DMS 273 (cell line): ENCODE results near the gene PPP2R5B.

Experiments used
- DNase-seq: peaks from one replicate; lab custom pipeline; 2025; ENCODE audit not compliant: unreplicated experiment; lab: John Stamatoyannopoulos, UW

Gene PPP2R5B

DNA sequence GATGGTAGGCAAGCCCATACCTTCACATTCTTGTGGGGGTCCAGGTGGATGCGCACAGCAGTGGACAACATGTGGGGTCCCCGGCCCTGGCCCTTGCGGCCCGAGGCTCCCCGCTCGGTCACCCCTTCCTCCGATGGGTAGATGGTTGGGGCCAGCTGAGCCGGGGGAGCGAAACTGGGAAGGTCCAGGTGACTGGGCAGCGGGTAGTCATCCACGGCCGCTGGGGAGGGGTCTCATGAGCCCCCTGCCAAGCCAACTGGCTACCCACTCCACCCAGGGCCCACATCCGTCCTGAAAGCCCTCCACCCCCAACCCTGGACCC, 18.2 kb upstream of the PPP2R5B start:
- no peak for DNase-seq

DNA sequence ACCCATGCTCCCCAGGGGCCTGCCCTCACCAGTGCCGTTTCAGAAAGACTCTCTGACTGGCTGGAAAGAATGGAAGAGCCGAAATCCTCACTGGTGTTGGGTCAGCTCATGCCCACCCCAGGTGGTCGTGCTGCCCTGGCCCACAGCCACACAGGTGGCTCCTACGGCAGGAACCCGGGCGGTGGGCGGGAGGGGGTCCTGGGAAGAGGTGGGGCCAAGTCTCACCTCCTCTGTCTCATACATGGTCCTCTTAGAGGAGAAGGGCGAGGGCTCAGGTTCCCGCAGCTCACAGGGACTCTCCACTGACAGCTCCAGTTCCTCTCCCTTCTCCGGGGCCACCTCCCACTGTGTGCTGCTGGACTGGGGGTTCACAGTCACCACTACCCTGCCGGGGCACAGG, 15.7 kb upstream of the PPP2R5B start:
- DNase-seq: no peak

DNA sequence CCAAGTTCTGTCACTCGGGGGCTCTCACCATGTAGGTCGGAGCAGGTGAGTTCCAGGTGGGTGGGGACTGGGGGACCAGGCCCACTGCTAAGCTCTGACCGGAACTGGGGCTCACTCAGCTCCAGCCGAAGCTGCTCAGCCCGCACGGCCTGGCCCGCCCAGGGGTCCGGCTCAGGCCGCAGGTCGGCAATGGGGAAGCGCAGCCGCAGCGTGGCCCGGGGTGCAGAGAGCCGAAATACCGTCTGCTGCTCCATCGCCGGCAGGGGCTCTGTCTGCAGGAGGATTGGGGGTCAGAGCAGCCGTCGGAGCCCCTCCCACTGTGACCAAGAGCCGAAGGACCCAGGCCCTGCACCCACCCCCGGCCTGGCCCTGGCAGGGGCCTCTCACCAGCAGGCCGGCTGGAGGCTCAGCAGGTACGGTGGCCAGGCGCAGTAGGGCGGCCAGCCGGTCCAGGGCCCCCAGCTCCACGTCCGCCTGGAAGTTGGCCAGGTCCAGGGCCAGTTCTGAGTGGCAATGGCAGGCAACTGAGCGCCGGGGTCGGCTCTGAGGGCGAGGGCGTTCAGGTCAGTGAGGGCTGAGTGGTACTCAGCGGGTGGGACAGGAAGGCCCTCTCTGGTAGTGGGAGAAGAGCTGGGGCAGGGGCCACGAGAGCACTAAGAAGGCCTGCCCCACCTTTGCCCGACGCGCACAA, 14.7 kb upstream of the PPP2R5B start:
- no peak for DNase-seq

DNA sequence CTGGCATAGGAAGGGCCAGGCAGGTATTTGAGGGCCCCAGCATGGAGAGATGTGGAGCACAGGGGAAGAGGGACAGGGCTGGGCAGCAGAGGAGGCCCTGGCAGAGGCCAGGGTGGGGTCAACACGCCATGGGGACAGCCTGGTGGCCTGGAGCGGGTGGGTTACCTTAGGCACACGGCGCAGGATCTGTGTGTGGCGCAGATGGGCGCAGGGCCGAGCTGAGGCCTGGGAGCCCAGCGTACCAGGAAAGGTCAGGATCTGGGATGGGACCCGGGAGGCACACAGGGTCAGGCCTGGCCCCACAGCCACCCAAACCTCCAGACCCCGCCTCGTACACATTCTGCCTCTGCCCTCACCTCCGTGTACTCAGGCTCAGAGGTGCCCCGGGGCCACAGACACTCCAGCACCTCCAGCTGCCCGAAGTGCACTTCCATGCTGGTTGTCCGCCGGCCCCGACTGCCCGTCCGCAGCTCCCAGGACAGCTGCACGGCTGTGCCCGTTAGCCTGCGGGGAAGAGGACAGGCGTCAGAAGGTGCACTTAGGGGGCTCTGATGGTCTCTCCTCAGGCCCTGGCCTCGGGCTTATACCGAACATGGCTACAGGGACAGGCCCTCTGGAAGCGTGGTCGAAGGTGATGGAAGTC, 13.9 kb upstream of the PPP2R5B start:
- DNase-seq: no peak

DNA sequence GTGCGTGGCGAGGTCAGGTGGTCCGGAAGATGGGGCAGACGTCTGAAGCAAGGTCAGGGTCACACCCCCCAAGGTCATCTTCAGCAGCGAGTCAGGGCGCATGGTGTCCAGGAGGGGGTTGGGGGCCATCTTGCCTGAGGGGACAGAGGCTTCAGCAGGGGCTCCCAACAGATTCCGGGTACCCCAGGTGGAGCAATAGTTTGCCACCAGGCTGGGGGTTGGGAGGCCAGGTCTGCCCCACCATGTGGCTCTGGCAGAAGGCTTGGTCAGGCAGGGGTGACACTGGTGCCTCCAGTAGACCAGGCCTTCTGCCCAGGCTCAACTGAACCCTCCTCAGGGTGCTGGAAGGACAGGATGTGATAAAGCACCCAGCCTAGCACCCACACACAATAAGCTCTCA, 13.3 kb upstream of the PPP2R5B start:
- no peak for DNase-seq

DNA sequence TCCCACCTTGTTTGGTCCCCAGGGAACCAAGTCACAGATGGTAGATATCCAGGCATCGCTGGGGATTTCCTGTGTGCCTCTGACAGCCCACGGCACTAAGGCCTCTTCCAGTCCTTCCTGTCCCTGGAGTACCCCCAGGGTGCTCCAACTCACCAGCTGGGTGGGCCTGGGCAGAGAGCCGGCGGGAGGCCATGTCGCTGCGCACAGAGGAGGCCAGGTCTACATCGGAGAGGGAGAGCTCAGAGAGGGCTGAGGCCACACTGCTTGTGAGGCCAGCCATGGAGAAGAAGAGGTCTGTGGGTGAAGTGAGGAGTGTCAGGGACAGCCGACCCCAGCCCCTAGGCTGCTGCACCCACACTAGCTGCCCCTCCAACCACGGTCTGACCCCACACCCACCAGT, 12.8 kb upstream of the PPP2R5B start:
- DNase-seq: no peak

DNA sequence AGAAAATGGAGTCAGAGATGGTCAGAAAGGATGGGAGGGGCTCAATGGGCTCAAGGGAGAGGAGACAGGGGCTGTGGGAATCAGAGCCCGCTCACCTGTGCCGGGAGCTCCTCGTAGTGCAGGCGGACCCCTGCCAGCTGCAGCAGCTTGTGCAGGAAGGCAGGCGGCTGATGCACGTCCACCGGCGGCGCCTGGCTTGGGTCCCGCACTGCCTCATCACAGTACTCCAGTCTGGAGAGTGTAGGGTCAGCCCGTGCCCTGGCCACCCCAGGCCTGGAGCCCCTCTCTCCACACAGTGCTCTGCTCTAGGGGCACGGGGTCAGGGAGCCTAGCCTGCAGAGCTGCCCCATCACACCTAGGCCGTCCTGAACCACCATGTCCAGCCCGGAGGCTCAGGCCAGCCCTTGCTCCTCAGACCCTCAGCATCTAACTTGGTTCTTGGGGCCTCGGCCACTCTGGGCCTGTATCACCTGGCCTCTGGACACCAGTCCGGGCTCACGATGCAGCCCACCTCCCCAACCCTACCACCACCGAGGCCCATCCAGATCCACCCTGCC, 11.2 kb upstream of the PPP2R5B start:
- DNase-seq: no peak

DNA sequence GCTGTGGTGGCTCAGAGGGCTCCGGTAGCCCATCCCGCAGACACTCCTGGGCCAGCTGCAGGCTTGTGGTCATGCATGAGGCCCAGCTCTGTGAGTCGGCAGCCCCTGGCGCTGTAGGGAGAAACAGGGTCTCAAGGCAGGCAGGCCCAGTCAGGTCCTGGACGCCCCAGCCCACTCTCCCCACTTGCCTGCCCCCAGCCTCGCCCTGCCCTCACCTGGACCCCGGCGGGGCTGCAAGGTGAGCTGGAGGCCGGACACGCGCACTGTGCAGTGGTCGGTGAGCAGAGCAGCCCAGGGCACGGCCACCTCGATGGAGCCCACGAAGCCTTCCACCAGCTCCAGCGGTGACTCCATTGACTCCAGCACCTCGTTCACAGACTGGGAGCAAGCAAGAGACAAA, 10.4 kb upstream of the PPP2R5B start:
- no peak for DNase-seq

DNA sequence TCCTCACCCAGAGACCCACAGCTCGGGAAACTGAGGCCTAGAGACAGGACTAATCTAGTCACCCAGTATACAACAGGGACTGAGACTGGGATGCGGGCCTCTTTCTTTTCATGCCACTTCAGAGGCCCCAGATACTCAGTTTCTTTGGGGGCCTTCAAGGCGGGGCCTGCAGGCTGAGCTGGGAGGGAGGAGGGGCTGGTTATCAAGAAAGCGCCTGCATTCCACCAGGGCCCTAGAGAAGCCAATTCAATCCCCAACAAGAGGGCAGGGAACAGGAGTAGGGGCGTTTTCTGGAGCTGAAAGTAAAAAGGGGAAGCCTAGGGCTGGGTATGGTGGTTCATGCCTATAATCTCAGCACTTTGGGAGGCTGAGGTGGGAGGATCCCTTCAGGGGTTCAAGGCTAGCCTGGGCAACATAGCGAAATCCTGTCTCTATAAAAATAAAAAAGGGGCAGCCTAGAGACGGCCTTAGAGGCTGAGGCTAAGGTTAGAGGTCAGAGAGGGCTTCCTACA, 9.1 kb upstream of the PPP2R5B start:
- no peak for DNase-seq

DNA sequence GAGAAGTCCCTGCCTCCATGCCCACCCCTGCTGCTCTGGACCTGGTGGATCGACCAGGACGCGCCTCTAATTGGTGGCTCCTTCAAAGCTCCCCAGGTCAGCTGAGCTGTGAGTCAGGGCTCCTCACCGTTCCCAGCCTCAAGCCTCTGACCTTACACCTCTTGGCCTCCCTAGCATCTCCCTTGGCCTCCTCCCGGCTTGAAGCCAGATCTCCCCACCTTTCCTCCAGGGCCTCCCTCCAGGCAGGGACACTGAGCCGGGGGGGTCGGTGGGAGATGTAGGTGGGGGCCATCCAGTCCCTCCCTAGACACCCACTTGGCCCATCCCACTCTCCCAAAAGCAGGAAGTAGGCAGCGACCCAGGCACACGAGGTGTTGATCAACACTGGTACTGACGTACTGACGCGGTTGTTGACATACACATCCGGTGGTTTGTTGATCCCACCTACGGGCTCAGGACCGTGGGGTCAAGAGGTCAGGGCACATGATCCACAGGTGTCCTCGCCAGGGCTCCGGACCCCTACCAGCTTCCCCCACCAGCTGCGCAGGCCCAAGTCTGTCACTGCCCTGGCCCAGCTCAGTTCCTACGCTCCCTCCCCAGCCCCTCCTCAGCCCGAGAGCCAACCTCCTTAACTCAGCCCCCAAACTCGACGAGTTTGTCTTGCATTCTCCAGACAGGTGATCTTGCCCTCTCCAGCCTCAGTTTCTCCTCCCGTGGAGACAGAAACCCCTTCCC, 8.3 kb upstream of the PPP2R5B start:
- peak; percentile 49 for DNase-seq

DNA sequence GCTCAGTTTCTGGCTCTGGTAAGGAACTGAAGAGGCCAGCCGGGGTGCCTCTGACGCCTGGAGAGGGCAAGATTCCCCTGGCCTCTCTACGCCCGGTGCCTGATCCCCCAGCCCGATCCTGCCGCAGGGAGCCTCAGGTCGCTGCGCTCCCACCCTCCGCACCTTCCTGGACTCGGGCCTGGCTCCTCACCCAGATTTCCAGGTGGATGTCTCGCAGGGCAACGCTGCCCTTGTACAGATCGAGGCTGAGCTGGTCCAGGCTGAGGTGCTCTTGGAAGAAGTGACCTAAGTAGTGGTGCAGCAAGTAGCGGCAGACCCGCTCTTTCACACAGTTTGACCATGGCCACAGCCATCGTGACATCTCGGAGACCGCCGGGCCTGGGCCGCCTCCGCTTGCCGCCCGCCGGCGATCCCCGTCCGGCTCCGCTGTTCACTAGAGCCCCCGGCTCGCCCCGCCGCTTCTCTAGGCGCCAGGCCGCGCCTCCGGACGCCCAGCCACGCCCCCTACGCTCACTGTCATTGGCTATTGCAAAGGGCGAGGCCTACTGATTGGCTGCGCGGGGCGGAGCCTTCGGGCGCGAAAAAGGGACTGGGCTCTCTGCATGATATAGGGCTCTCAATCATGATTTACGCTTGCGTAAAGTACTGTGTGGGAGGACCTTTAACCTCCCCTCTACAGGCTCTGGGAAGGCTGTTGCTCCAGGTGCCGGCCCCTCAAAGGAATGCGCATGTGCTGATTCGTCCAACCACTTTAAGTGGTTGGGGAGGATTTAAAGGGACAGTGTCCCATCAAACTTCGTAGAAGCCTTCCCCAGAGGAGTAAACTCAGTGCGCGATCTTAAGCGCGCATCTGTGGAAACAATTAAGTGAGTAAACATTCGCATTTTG, 7.5 kb upstream of the PPP2R5B start, which contains the start of gene ATG2A:
TSS of gene ATG2A (minus strand) at position 435 of the 888 bp plus-strand sequence. CDS start at position 361, 74 bp downstream.
- peak; percentile 99 for DNase-seq

DNA sequence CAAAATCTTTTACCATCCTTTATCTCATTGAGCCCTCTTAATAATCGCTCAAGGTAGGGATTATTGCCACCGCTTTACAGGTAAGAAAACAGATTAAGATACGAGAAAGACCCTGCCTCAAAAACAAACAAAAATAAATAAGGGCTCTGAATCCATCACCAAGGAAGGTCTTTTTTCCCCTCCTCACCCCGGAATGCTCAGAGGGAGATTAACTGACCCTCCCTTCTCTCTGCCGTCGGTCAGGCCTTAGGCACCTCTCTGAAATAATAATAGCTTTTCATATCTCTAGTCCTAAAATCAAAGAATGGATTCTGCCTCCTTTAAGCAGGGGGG, 6.9 kb upstream of the PPP2R5B start:
- no peak for DNase-seq

DNA sequence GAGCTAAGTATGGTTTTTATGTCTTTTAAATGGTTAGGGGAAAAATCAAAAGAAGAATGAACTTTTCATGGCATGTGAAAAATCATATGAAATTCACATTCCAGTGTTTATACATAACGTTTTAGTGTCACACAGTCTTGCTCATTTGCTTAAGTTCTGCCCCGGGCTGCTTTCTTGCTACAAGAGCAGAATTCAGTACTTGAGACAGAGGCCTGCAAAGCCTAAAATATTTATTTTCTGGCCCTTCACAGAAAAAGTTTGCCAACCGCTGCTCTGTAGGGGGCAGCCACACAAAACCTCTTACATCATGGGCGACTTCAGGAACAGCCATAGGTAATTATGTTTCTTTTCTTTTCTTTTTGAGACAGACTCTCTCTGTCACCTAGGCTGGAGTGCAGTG, 6.5 kb upstream of the PPP2R5B start:
- peak; percentile 40 for DNase-seq

DNA sequence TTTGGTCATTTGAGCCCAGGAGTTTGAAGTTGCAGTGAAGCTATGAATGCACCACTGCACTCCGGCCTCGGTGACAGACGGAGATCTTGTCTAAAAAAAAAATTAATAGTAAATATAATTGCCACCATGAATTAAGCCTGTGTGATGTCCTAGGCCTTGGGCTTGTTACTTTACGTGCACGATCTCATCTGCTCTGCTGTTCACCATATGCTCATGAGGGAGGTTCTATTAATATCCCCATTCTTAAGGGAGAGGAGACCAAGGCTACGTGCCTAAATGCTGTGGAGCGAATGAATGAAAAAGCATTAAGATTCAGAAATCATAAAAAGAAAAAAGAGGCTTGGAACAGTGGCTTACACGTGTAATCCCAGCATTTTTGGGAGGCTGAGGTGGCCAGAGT, 4.9 kb upstream of the PPP2R5B start:
- DNase-seq: peak; percentile 35

DNA sequence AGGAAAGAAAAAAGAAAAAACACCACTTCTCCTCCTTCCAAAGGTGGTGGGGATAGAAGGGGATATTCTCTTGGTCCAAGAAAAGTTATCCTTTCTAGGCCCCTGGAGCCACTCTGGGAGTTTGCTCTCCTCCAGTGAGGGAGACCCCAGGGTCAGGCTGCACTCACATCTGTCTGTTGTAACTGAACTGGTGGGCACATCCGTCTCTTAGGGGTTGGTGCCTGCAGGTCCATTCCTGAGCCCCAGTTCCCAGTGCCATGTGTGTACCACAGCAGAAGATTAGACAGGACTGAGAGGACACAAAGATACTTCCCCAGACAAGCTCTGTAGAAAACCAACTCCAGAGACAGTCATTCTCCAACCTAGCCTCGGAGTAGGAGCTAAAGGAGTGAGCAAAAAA, 4.4 kb upstream of the PPP2R5B start:
- DNase-seq: no peak

DNA sequence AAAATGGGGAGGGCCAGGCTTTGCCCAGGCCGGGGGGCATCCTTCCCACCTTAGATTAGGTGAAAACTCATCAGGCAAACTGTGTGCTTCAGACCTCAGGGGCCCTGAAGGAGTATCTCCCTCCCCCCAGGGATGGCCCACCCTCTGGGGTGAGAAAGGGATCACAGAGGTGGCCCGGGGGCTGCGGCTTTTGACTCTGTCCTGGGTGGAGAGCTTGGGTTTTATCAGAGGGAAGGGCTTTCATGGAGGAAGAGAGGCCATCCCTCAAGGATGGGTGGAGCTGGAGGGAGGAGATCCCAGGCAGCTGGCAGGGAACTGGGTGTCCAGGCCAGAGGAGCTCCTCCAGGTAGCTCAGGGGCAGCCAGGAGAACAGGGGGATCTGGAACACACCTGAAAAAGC, 3.1 kb upstream of the PPP2R5B start:
- no peak for DNase-seq

DNA sequence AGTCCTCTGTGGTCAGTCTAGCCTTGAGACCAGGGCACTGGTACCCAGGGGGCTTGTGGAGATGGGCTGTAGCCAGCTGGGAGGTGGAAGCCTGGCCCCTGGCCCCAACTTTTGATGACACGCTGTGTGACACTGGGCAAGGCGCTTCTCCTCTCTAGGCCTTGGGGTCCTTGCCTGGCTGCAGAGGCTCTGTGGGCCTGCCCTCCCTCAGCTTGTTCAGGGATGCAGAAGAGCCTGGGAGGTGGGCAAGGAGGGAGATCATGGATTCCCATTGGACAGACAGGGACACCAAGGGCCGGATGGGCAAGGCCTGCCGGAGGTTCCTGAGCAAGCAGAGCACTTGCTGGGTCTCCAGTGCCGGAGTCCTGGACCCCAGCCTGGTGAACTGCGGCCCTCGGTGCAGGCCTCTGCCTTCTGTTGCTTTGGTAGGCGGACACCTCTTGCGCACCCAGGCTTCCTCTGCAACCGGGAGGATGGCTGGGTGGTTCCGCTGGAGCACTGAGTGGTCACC, 1.3 kb upstream of the PPP2R5B start:
- no peak for DNase-seq

DNA sequence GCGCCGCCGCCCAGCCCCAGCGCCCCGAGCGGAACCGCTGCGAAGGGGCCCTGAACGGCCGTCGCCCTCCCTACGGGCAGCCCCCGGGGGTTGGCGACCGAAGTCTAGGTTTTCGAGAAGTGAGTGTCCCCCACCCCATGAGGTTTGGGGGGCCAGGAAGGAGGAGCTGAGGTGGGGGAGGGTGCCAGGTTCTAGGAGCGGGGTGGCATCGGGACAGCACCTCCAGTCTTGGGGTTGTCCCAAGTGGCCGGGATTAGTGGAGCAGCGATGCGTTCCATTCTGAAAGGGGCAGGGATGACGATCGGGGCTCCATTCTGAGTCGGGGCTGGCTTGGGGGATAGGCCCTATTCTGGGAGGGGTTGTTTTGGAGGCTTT, 408 bp downstream of the PPP2R5B start:
- DNase-seq: peak; percentile 17

DNA sequence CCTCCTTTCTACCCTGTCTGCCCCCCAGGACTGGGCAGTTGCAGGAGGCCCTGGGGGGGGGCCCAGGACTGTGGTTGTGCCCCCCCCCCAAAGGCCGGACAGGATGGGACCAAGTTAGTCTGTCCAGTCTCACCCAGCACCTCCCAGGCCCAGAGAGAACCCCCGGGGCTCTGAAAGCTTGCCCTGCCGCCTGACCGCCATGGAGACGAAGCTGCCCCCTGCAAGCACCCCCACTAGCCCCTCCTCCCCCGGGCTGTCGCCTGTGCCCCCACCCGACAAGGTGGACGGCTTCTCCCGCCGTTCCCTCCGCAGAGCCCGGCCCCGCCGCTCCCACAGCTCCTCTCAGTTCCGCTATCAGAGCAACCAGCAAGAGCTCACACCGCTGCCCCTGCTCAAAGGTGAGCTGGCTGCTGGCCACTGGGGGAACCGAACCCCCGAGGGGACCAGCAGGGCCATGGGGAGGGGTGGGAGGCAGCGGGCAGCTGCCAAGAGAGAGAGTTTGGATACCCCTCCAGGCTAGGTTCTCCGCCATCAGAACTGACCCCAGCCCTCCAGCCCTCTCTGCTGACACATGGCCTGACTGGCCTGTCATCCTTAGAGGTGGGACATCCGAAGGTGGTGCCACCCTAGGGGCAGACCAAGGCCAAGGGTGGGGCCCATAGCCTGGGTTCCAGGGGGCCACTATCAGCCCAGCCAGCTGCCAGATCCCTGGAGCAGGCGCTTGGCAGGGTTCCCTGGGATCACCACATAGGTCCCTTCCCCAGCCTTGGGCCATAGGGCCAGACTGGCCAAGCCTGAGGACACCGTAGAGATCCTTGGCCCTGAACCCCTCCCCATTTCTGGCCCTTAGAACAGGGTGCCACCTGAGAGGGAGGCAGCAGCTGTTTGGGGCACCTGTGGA, 1.3 kb downstream of the PPP2R5B start:
- DNase-seq: no peak

DNA sequence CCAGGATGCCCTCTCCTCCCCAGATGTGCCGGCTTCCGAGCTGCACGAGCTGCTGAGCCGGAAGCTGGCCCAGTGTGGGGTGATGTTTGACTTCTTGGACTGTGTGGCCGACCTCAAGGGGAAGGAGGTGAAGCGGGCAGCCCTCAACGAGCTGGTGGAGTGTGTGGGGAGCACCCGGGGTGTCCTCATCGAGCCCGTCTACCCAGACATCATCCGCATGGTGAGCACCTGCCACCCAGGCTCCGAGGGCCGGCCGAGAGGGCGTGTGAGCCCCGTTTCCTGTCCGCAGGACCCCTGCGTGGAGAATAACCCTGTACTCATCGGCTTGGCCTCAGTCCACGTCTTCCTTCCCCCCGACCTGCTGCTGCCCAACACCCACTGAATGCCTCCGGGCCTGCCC, 2.2 kb downstream of the PPP2R5B start:
- DNase-seq: no peak
